SU-DHL-6 (cell line): ENCODE data around the gene ANKRD22.

Source experiments
- H2AFZ ChIP-seq: fragments of 200-600 bp; sonication (generic); 2 replicates; pipeline ENCODE4 v1.6.1; 2014; ENCODE audit warnings: low read depth, mild to moderate bottlenecking, moderate library complexity, mixed read lengths, antibody characterized with exemption, low read length; ENCODE audit not compliant: severe bottlenecking
- H3F3A ChIP-seq: fragments of 200-600 bp; shearing (Covaris generic); 2 replicates; pipeline ENCODE4 v1.6.0; 2016; ENCODE audit warnings: antibody characterized with exemption, mild to moderate bottlenecking; ENCODE audit not compliant: insufficient read depth
- H3K27ac ChIP-seq: fragments of 200-600 bp; sonication (generic); 2 replicates; pipeline ENCODE4 v1.5.1; 2016; ENCODE audit warnings: low read depth, mild to moderate bottlenecking, low read length, moderate library complexity, mixed read lengths
- H3K27me3 ChIP-seq: fragments of 200-600 bp; sonication (generic), shearing (Covaris generic); 2 replicates; pipeline ENCODE4 v1.6.0; 2014; ENCODE audit warnings: mild to moderate bottlenecking, low read length
- H3K36me3 ChIP-seq: fragments of 200-600 bp; sonication (generic); 2 replicates; pipeline ENCODE4 v1.6.1; 2014; ENCODE audit warnings: mild to moderate bottlenecking, low read length, mixed read lengths
- H3K4me2 ChIP-seq: fragments of 300-600, 200-600 bp; shearing (Covaris generic), sonication (generic); 2 replicates; pipeline ENCODE4 v1.6.0; 2014; ENCODE audit warnings: low read length, low read depth, mild to moderate bottlenecking; ENCODE audit not compliant: poor library complexity, severe bottlenecking
- H3K4me3 ChIP-seq: fragments of 200-600 bp; sonication (generic); 2 replicates; pipeline ENCODE4 v1.5.1; 2014; ENCODE audit warnings: antibody characterized with exemption, low read length, mild to moderate bottlenecking, mixed read lengths; ENCODE audit not compliant: insufficient read depth, poor library complexity, severe bottlenecking
- H3K79me2 ChIP-seq: fragments of 200-600 bp; sonication (generic); 2 replicates; pipeline ENCODE4 v1.6.1; 2014; ENCODE audit warnings: mild to moderate bottlenecking, low read length, moderate library complexity; ENCODE audit not compliant: insufficient read depth
- H3K9ac ChIP-seq: fragments of 200-600 bp; sonication (generic); 2 replicates; pipeline ENCODE4 v1.7.0; 2014; ENCODE audit warnings: mild to moderate bottlenecking, low read length
- H3K9me2 ChIP-seq: fragments of 200-600 bp; sonication (generic); replicated peaks from 2 replicates; pipeline ENCODE4 v1.6.1; 2014; ENCODE audit warnings: low read length; ENCODE audit not compliant: insufficient read depth
- H3K9me3 ChIP-seq: fragments of 200-600 bp; sonication (generic); 2 replicates; pipeline ENCODE4 v1.6.1; 2014; ENCODE audit warnings: low read length, mixed read lengths; ENCODE audit not compliant: insufficient read depth
- H4K20me1 ChIP-seq: fragments of 200-600 bp; sonication (generic); 2 replicates; pipeline ENCODE4 v1.6.1; 2014; ENCODE audit warnings: low read depth, mild to moderate bottlenecking, antibody characterized with exemption, low read length, moderate library complexity, mixed read lengths
- CTCF ChIP-seq: fragments of 200-600 bp; sonication (generic); IDR thresholded peaks from one replicate; pipeline ENCODE4 v1.5.1; 2017; ENCODE audit warnings: antibody characterized with exemption, mild to moderate bottlenecking, low read length, moderate library complexity; ENCODE audit not compliant: insufficient read depth, poor library complexity, severe bottlenecking
- EZH2phosphoT487 ChIP-seq: fragments of 200-600 bp; sonication (generic), shearing (Covaris generic); conservative IDR thresholded peaks from 2 replicates; pipeline ENCODE4 v1.6.1; 2018; ENCODE audit warnings: mild to moderate bottlenecking, antibody characterized with exemption, low read length, moderate library complexity, mixed read lengths

ANKRD22 gene

GRCh38 chr10:88848499-88848898, 3.1 kb downstream of the ANKRD22 start:
- no peak overlapping the region for H3K4me2 ChIP-seq
- no peak overlapping the region for H2AFZ ChIP-seq
- no peaks in the 10 kb centered on the region for H3F3A ChIP-seq
- H3K9me2 ChIP-seq: no peaks in the 10 kb centered on the region
- H3K9me3 ChIP-seq: no peaks in the 10 kb centered on the region
- no peak overlapping the region for H3K9ac ChIP-seq
- no peak overlapping the region for H3K27ac ChIP-seq
- H3K79me2 ChIP-seq: no peaks in the 10 kb centered on the region
- no peaks in the 10 kb centered on the region for H3K36me3 ChIP-seq
- no peaks in the 10 kb centered on the region for H4K20me1 ChIP-seq
- H3K4me3 ChIP-seq: no peak overlapping the region
- no peaks in the 10 kb centered on the region for H3K27me3 ChIP-seq
- TF ChIP-seq CTCF (no peak), EZH2phosphoT487 (no peak)

DNA sequence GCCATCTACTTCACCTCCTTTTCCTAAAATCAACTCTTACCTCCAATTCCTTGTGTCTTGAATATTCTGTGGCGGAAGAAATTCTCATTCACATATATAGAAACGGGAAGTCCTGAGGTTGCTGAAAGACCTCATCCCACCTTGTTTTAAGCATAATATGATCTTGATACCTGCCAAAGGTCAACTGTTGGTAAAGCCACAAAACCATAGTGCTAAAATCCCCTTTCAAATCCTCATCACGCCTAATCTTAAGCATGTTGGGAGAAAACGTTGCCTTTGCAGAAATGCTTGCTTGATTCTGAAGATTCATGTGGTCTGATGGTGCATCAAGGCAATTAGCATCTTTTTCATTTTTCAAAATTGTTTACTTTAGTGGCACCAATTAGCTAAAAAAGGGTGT, 8.5 kb downstream of the ANKRD22 start:
- no peaks in the 10 kb centered on the region for H3K79me2 ChIP-seq
- H3K4me3 ChIP-seq: no peak overlapping the region
- no peaks in the 10 kb centered on the region for H3K27me3 ChIP-seq
- no peak overlapping the region for H3K4me2 ChIP-seq
- H3K36me3 ChIP-seq: no peaks in the 10 kb centered on the region
- no peaks in the 10 kb centered on the region for H3K9me2 ChIP-seq
- no peak overlapping the region for H2AFZ ChIP-seq
- H3F3A ChIP-seq: no peaks in the 10 kb centered on the region
- H4K20me1 ChIP-seq: no peaks in the 10 kb centered on the region
- no peaks in the 10 kb centered on the region for H3K9me3 ChIP-seq
- no peak overlapping the region for H3K27ac ChIP-seq
- TF ChIP-seq CTCF (no peak), EZH2phosphoT487 (no peak)
- H3K9ac ChIP-seq: no peak overlapping the region

DNA sequence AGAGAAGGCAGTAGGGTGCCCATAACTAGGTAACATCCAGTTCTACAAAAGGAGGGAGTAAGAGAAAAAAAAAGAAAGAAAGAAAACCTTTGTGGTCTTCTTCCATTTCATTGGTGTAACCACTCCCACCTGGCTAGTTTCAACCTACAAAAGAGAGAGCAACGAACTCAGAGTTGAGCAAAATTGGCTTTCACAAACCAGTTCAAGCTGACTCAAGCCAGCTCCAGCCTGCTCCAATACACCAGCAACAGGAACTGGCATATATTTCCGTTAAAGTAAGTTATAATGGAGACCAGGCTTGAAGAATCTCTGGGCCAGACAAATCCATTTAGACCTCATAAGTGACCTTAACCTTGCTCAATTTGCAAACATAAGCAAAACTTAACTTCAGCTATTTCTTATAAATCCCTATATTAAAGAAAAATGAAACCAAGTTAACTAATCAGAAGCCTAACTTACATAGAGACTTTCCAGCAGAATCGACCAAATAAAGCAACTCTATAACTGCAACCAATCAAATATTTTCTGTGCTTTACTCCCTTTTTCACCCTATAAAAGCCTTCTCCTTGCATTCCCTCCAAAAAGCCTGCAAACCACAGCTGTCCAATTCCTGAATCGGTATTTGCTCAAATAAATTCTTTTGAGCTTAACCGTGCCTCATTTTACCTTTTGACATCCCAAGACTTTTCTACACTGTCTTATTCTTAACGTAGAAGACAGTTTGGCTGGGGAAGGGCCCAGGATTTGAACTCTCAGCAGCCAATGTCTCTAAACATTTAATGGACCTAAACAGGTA, 10.1 kb downstream of the ANKRD22 start:
- Histone ChIP-seq H3K9me3 (no peaks in the 10 kb centered on the region), H3K4me2 (no peak overlapping the region), H3K27ac (no peak overlapping the region), H3F3A (no peaks in the 10 kb centered on the region), H4K20me1 (no peaks in the 10 kb centered on the region), H3K79me2 (no peaks in the 10 kb centered on the region), H3K9ac (no peak overlapping the region), H3K36me3 (no peaks in the 10 kb centered on the region), H3K27me3 (no peaks in the 10 kb centered on the region), H2AFZ (no peak overlapping the region), H3K4me3 (no peak overlapping the region), H3K9me2 (no peaks in the 10 kb centered on the region)
- TF ChIP-seq EZH2phosphoT487 (no peak), CTCF (no peak)
